ENCODE measurements around the gene INTS7. TPM values are rescaled to one million over a fixed set of nuclear protein-coding genes. Genes with fewer than 3 reads are reported as not detected.

The INTS7 gene
- polyA plus RNA-seq, 1 donor (not counting 4 experiments of a cell fraction or from before 2014, with no cell fraction given): 27.2 TPM

DNA sequence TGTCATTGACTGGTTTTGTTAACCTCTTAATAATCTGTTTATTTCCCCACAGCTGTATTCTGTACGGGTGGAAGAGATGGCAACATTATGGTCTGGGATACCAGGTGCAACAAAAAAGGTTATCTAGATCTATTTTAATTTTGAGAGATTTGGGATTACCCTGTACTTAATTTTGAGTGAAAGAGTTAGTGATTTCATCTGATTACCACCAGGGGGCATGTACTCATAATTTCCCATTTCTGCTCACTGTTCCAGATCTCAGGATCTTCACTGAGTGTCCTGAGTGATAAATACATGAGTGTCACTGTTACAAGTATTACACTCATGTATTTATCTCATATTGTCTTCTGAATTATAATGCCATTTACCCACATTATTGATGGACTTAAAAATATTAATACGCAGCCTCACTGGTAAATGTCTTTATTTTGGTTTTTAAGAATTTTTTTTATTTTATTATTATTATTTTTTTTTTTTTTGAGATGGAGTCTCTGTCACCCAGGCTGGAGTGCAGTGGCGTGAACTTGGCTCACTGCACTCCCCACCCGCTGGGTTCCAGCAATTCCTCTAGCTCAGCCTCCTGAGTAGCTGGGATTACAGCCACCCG lies 27.6 kb upstream of the INTS7 start:
- no peaks in the 10 kb centered on the region for H3K4me1 ChIP-seq (ENCODE audit: control insufficient read depth, extremely low read depth, insufficient read depth, low read length)
- no peaks in the 10 kb centered on the region for H3K9me1 ChIP-seq (ENCODE audit: control insufficient read depth, extremely low read depth, insufficient read depth, low read length)
- H3K4me2 ChIP-seq (ENCODE audit: control insufficient read depth, extremely low read depth, insufficient read depth, low read depth, low read length): no peak overlapping the region
- no peaks in the 10 kb centered on the region for H3K27me3 ChIP-seq (ENCODE audit: control insufficient read depth, extremely low read depth, insufficient read depth, low read length)
- H3K79me2 ChIP-seq (ENCODE audit: control insufficient read depth, insufficient read depth, low read length): no peaks in the 10 kb centered on the region
- H3K4me3 ChIP-seq (ENCODE audit: control insufficient read depth in 2 of 3, extremely low read depth in 1 of 3, insufficient read depth in 2 of 3, low read depth in 1 of 3, low read length in 3 of 3): no peak overlapping the region
- H3K9me3 ChIP-seq (ENCODE audit: control insufficient read depth, low read depth, low read length): no peaks in the 10 kb centered on the region
- dilution Hi-C loops (cut with MboI; ENCODE audit: extremely low pct_ligation_motif_present, low sequenced_read_pairs): no loop called here
- FAIRE-seq: peak; percentile 51
- H3K9ac ChIP-seq (ENCODE audit: control insufficient read depth, extremely low read depth, insufficient read depth, low read length): no peak overlapping the region
- no peak overlapping the region for H3K27ac ChIP-seq (ENCODE audit: control insufficient read depth, insufficient read depth, low read length)
- TF ChIP-seq, protein P1, sequence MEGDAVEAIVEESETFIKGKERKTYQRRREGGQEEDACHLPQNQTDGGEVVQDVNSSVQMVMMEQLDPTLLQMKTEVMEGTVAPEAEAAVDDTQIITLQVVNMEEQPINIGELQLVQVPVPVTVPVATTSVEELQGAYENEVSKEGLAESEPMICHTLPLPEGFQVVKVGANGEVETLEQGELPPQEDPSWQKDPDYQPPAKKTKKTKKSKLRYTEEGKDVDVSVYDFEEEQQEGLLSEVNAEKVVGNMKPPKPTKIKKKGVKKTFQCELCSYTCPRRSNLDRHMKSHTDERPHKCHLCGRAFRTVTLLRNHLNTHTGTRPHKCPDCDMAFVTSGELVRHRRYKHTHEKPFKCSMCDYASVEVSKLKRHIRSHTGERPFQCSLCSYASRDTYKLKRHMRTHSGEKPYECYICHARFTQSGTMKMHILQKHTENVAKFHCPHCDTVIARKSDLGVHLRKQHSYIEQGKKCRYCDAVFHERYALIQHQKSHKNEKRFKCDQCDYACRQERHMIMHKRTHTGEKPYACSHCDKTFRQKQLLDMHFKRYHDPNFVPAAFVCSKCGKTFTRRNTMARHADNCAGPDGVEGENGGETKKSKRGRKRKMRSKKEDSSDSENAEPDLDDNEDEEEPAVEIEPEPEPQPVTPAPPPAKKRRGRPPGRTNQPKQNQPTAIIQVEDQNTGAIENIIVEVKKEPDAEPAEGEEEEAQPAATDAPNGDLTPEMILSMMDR (optimal IDR thresholded peaks at IDR 0.05 in 1 of 3, IDR thresholded peaks at IDR 0.05 in 1 of 3, conservative IDR thresholded peaks at IDR 0.05 in 1 of 3; ENCODE audit: extremely low read depth in 1 of 3, insufficient read depth in 2 of 3, low read length in 3 of 3): peak; percentile 15 to 57 (median 51)
- no peak for TF ChIP-seq EZH2 (IDR thresholded peaks at IDR 0.05; ENCODE audit: low read length)
- H2AFZ ChIP-seq (ENCODE audit: control insufficient read depth, low read length): no peak overlapping the region
- peak; percentile 32 for DNase-seq (ENCODE audit: low read depth, low spot score)
- H3K36me3 ChIP-seq (ENCODE audit: control insufficient read depth in 2 of 2, extremely low read depth in 1 of 2, insufficient read depth in 2 of 2, low read length in 2 of 2): no peaks in the 10 kb centered on the region
- H4K20me1 ChIP-seq (ENCODE audit: control insufficient read depth, extremely low read depth, insufficient read depth, low read length): no peaks in the 10 kb centered on the region

DNA sequence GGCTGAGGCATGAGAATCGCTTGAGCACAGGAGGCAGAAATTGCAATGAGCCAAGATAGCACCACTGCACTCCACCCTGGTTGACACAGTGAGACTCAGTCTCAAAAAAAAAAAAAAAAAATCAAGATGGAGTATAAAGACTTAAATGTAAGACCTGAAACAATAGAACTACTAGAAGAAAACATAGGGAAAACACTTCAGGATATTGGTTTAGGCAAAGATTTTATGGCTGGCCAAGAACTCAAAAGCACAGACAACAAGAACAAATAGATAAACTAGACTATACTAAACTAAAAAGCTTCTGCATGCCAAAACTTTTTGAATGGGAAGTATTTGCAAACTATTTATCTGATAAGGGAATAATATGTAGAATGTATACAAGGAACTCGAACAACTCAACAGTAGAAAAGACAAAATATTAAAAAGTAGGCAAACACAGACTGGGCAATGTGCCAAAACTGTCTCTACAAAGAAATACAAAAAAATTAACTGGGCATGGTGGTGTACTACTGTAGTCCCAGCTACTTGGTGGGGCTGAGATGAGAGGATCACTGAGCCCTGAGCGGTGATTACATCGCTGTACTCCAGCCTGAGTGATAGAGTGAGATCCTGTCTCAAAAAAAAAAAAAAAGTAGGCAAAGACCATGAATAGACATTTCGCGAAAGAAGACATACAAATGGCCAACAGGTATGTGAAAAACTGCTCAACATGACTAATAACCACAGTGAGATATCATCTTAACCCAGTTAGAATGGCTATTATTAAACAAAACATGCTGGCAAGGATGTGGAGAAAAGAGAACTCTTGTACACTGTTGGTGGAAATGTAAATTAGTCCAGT lies 25.5 kb upstream of the INTS7 start:
- H4K20me1 ChIP-seq (ENCODE audit: control insufficient read depth, extremely low read depth, insufficient read depth, low read length): no peaks in the 10 kb centered on the region
- H3K4me2 ChIP-seq (ENCODE audit: control insufficient read depth, extremely low read depth, insufficient read depth, low read depth, low read length): no peak overlapping the region
- no peak overlapping the region for H3K27ac ChIP-seq (ENCODE audit: control insufficient read depth, insufficient read depth, low read length)
- no peaks in the 10 kb centered on the region for H3K4me1 ChIP-seq (ENCODE audit: control insufficient read depth, extremely low read depth, insufficient read depth, low read length)
- H3K79me2 ChIP-seq (ENCODE audit: control insufficient read depth, insufficient read depth, low read length): no peaks in the 10 kb centered on the region
- H3K9me1 ChIP-seq (ENCODE audit: control insufficient read depth, extremely low read depth, insufficient read depth, low read length): no peaks in the 10 kb centered on the region
- peak; percentile 79 for FAIRE-seq
- TF ChIP-seq, protein P1 (optimal IDR thresholded peaks at IDR 0.05 in 1 of 3, IDR thresholded peaks at IDR 0.05 in 1 of 3, conservative IDR thresholded peaks at IDR 0.05 in 1 of 3; ENCODE audit: extremely low read depth in 1 of 3, insufficient read depth in 2 of 3, low read length in 3 of 3): no peak
- TF ChIP-seq EZH2 (IDR thresholded peaks at IDR 0.05; ENCODE audit: low read length): no peak
- no peak overlapping the region for H2AFZ ChIP-seq (ENCODE audit: control insufficient read depth, low read length)
- no peak overlapping the region for H3K9ac ChIP-seq (ENCODE audit: control insufficient read depth, extremely low read depth, insufficient read depth, low read length)
- no peaks in the 10 kb centered on the region for H3K9me3 ChIP-seq (ENCODE audit: control insufficient read depth, low read depth, low read length)
- H3K4me3 ChIP-seq (ENCODE audit: control insufficient read depth in 2 of 3, extremely low read depth in 1 of 3, insufficient read depth in 2 of 3, low read depth in 1 of 3, low read length in 3 of 3): no peak overlapping the region
- H3K36me3 ChIP-seq (ENCODE audit: control insufficient read depth in 2 of 2, extremely low read depth in 1 of 2, insufficient read depth in 2 of 2, low read length in 2 of 2): peaks cover 0 to 6% of the 10 kb centered on the region in 2 experiments
- no peak for DNase-seq (ENCODE audit: low read depth, low spot score)
- dilution Hi-C loops (cut with MboI; ENCODE audit: extremely low pct_ligation_motif_present, low sequenced_read_pairs): no loop called here
- no peaks in the 10 kb centered on the region for H3K27me3 ChIP-seq (ENCODE audit: control insufficient read depth, extremely low read depth, insufficient read depth, low read length)
